SK-N-SH (cell line): Measurements from ENCODE around the gene EEF1B2. TPM values are rescaled to one million over a fixed set of nuclear protein-coding genes. Genes with fewer than 3 reads are reported as not detected.

ENCODE experiments used
- CTCF ChIA-PET: fragments of 300-600, 350-600 bp; formaldehyde crosslinking; extraction: SDS; loops from one replicate; lab custom pipeline; 2021; lab: Yijun Ruan, JAX
- POLR2A ChIA-PET: fragments of 350-600 bp; sonication (Branson Sonifier 250); formaldehyde crosslinking; extraction: SDS; loops from one replicate; lab custom pipeline; 2020; ENCODE audit warnings: antibody characterized with exemption, inconsistent platforms; lab: Yijun Ruan, JAX
- DNase-seq: peaks from one replicate; pipeline ENCODE4 v3.0.0; 2012
- H2AFZ ChIP-seq: fragments of 200-600 bp; sonication (generic); 2 replicates; pipeline ENCODE4 v1.8.1; 2016; ENCODE audit warnings: antibody characterized with exemption, mild to moderate bottlenecking, low read depth
- H3F3A ChIP-seq: fragments of 200-600 bp; sonication (generic); replicated peaks from 2 replicates; pipeline ENCODE3; 2016; ENCODE audit warnings: antibody characterized with exemption, mild to moderate bottlenecking; ENCODE audit not compliant: insufficient read depth
- H3K27ac ChIP-seq, 2 experiments: fragments of 200-500 bp in 1 of 2; fragments of 200-600 bp in 1 of 2; sonication (Bioruptor generic) in 1 of 2; sonication (generic), shearing (Covaris generic) in 1 of 2; 2 replicates each; pipeline versions ENCODE4 v1.5.1 to v1.6.1; 2014 to 2016; ENCODE audit warnings: low read depth in 2 of 2, inconsistent platforms in 1 of 2, low read length in 1 of 2, mild to moderate bottlenecking in 1 of 2, mixed read lengths in 1 of 2
- H3K27me3 ChIP-seq: fragments of 200-600 bp; sonication (generic), shearing (Covaris generic); 2 replicates; pipeline ENCODE4 v1.6.1; 2016; ENCODE audit warnings: mixed run types; ENCODE audit not compliant: insufficient read depth
- H3K36me3 ChIP-seq, 2 experiments: fragments of 200-500 bp in 1 of 2; fragments of 200-600 bp in 1 of 2; sonication (Bioruptor generic) in 1 of 2; sonication (generic) in 1 of 2; replicated peaks in 1 of 2; 2 replicates each; pipeline versions ENCODE3 to v1.5.1; 2014 to 2016; ENCODE audit warnings: low read length in 1 of 2, mild to moderate bottlenecking in 1 of 2; ENCODE audit not compliant: insufficient read depth in 2 of 2, control insufficient read depth in 1 of 2
- H3K4me1 ChIP-seq, 2 experiments: fragments of 200-500 bp in 1 of 2; fragments of 200-600 bp in 1 of 2; sonication (Bioruptor generic) in 1 of 2; sonication (generic), shearing (Covaris generic) in 1 of 2; 2 replicates each; pipeline versions ENCODE4 v1.5.1 to v1.6.1; 2014 to 2016; ENCODE audit warnings: low read depth in 1 of 2, low read length in 1 of 2, mixed run types in 1 of 2; ENCODE audit not compliant: insufficient read depth in 2 of 2, control insufficient read depth in 1 of 2
- H3K4me2 ChIP-seq: fragments of 200-600 bp; sonication (generic), shearing (Covaris generic); 2 replicates; pipeline ENCODE4 v1.6.1; 2017; ENCODE audit warnings: mixed run types
- H3K4me3 ChIP-seq, 2 experiments: fragments of 200-500 bp in 1 of 2; fragments of 200-600 bp in 1 of 2; sonication (Bioruptor generic) in 1 of 2; sonication (generic), shearing (Covaris generic) in 1 of 2; 2 replicates each; pipeline versions ENCODE4 v1.5.1 to v1.8.1; 2014 to 2016; ENCODE audit warnings: low read depth in 2 of 2, inconsistent platforms in 1 of 2, low read length in 1 of 2, mild to moderate bottlenecking in 1 of 2, mixed read lengths in 1 of 2, moderate library complexity in 1 of 2
- H3K79me2 ChIP-seq: fragments of 200-600 bp; sonication (generic); 2 replicates; pipeline ENCODE4 v1.8.1; 2017; ENCODE audit warnings: mild to moderate bottlenecking; ENCODE audit not compliant: insufficient read depth
- H3K9ac ChIP-seq: fragments of 200-600 bp; sonication (generic); 2 replicates; pipeline ENCODE4 v1.6.1; 2017; ENCODE audit warnings: mixed run types
- H3K9me2 ChIP-seq: fragments of 200-600 bp; sonication (generic); 2 replicates; pipeline ENCODE4 v1.6.1; 2017; ENCODE audit warnings: mixed run types
- H3K9me3 ChIP-seq: fragments of 200-600 bp; sonication (generic); 2 replicates; pipeline ENCODE4 v1.6.1; 2017; ENCODE audit warnings: mixed run types, mild to moderate bottlenecking, moderate library complexity
- H4K20me1 ChIP-seq: fragments of 200-600 bp; sonication (generic); 2 replicates; pipeline ENCODE4 v1.6.1; 2017; ENCODE audit warnings: mild to moderate bottlenecking, mixed run types; ENCODE audit not compliant: insufficient read depth
- CHD2 ChIP-seq: fragments of 150-350 bp; IDR thresholded peaks from 2 replicates; pipeline ENCODE4 v1.6.1; 2018; ENCODE audit warnings: low read length; ENCODE audit not compliant: partially characterized antibody
- CTCF ChIP-seq: fragments of 200-600 bp; sonication (generic); IDR thresholded peaks from 2 replicates; pipeline ENCODE4 v1.6.1; 2017; ENCODE audit warnings: antibody characterized with exemption, mild to moderate bottlenecking, moderate library complexity
- FOXM1 ChIP-seq: IDR thresholded peaks from 2 replicates; pipeline ENCODE4 v1.4.0; 2012; ENCODE audit warnings: low read depth, mild to moderate bottlenecking
- MEF2A ChIP-seq: IDR thresholded peaks from 2 replicates; pipeline ENCODE4 v1.4.0; 2012; ENCODE audit warnings: low read depth, borderline replicate concordance
- MXI1 ChIP-seq: IDR thresholded peaks from 2 replicates; pipeline ENCODE4 v1.6.1; 2012; ENCODE audit warnings: mild to moderate bottlenecking, low read depth, low read length, improper control_type of control experiment
- NFIC ChIP-seq: IDR thresholded peaks from 2 replicates; pipeline ENCODE4 v1.4.0; 2012; ENCODE audit warnings: borderline replicate concordance
- POLR2AphosphoS5 ChIP-seq: IDR thresholded peaks from 2 replicates; pipeline ENCODE4 v1.6.1; 2012; ENCODE audit warnings: low read depth, low read length
- REST ChIP-seq: IDR thresholded peaks from 2 replicates; pipeline ENCODE4 v1.6.1; 2012; ENCODE audit warnings: mild to moderate bottlenecking, low read depth, low read length, moderate library complexity
- TAF1 ChIP-seq: IDR thresholded peaks from 2 replicates; pipeline ENCODE4 v1.6.1; 2012; ENCODE audit warnings: low read depth, mild to moderate bottlenecking, low read length, moderate library complexity, borderline replicate concordance
- TCF12 ChIP-seq: IDR thresholded peaks from 2 replicates; pipeline ENCODE4 v1.4.0; 2012
- USF1 ChIP-seq: IDR thresholded peaks from 2 replicates; pipeline ENCODE4 v1.4.0; 2012; ENCODE audit warnings: low read depth, borderline replicate concordance
- ZBTB33 ChIP-seq: IDR thresholded peaks from 2 replicates; pipeline ENCODE4 v1.4.0; 2012; ENCODE audit warnings: low read depth, borderline replicate concordance
- WGBS: methylation state at CpG from one replicate; pipeline ENCODE4 v1.1.6; 2017; ENCODE audit warnings: low lambda C conversion rate; 5-methylcytosine and 5-hydroxymethylcytosine counted together
- polyA plus RNA-seq, 3 experiments: library from polyadenylated mRNA; depleted of rRNA; stranded (reverse); fragments of >200 nt; gene quantifications; 2 replicates each; pipeline ENCODE4 v1.2.3, GENCODE V29; 2012

EEF1B2 gene
- polyA plus RNA-seq, 1 of the 3 experiments (the other 2 are of a cell fraction), result 815 TPM

GRCh38 chr2:206201075-206201848, 41.6 kb downstream of the EEF1B2 start:
- no peaks in the 10 kb centered on the region for H3F3A ChIP-seq
- no peak overlapping the region for H3K4me2 ChIP-seq
- H3K9me3 ChIP-seq, result no peaks in the 10 kb centered on the region
- H3K36me3 ChIP-seq, result no peaks in the 10 kb centered on the region
- 56% methylated on average over 5 of the region's 5 CpGs for WGBS
- H3K4me1 ChIP-seq, result peaks cover 0 to 3% of the 10 kb centered on the region in 2 experiments; a peak in 1 of 4 replicates
- no peak overlapping the region for H2AFZ ChIP-seq
- no peak overlapping the region for H3K9ac ChIP-seq
- no peak overlapping the region for H3K4me3 ChIP-seq
- no peaks in the 10 kb centered on the region for H3K79me2 ChIP-seq
- no peak for DNase-seq
- no peaks in the 10 kb centered on the region for H4K20me1 ChIP-seq
- TF ChIP-seq USF1 (no peak), FOXM1 (no peak), TAF1 (no peak), CHD2 (no peak), CTCF (no peak), ZBTB33 (no peak), NFIC (no peak), MXI1 (no peak), POLR2AphosphoS5 (no peak), MEF2A (no peak), TCF12 (no peak), REST (no peak)
- ChIA-PET POLR2A (no interaction called here), CTCF (no interaction called here)
- no peak overlapping the region for H3K27ac ChIP-seq
- H3K27me3 ChIP-seq, result no peaks in the 10 kb centered on the region
- no peaks in the 10 kb centered on the region for H3K9me2 ChIP-seq
